ENCODE measurements around the gene DNMT3A.

- no peak for TF ChIP-seq SUZ12 (IDR thresholded peaks at IDR 0.05)
- TF ChIP-seq BHLHE40 (IDR thresholded peaks at IDR 0.05; ENCODE audit: borderline replicate concordance): no peak
- no peak for TF ChIP-seq ARNT (IDR thresholded peaks at IDR 0.05)
- TF ChIP-seq FOXA1 (IDR thresholded peaks at IDR 0.05): no peak
- no peak for TF ChIP-seq NFRKB (IDR thresholded peaks at IDR 0.05)
- TF ChIP-seq SP1 (IDR thresholded peaks at IDR 0.05): no peak
- no peak for TF ChIP-seq PKNOX1 (IDR thresholded peaks at IDR 0.05)
- no peak for TF ChIP-seq TARDBP (IDR thresholded peaks at IDR 0.05)
- TF ChIP-seq FOXM1 (IDR thresholded peaks at IDR 0.05; ENCODE audit: borderline replicate concordance): no peak
- no peak for TF ChIP-seq HDGF (IDR thresholded peaks at IDR 0.05; ENCODE audit: borderline replicate concordance)
- no peak for TF ChIP-seq ZNF384 (IDR thresholded peaks at IDR 0.05)
- no peak for TF ChIP-seq L3MBTL2 (conservative IDR thresholded peaks at IDR 0.05)
- no peak for TF ChIP-seq FOXK2 (IDR thresholded peaks at IDR 0.05)
- no peak for TF ChIP-seq CTBP1 (IDR thresholded peaks at IDR 0.05; ENCODE audit: borderline replicate concordance)
These were observed 33.7 kb downstream of the DNMT3A start for GRCh38 chr2:25307949-25308557.

Data from HEK293T (cell line).